ENCODE measurements around the gene UBAC2. TPM values are rescaled to one million over a fixed set of nuclear protein-coding genes. Genes with fewer than 3 reads are reported as not detected.

UBAC2 gene
- polyA plus RNA-seq, 1 experiment = 71.4 TPM

GRCh38 chr13:99399623-99399974 is 198.9 kb downstream of the UBAC2 start:
- ChIA-PET CTCF (no interaction called here), POLR2A (no interaction called here)
- TF ChIP-seq, protein P1, sequence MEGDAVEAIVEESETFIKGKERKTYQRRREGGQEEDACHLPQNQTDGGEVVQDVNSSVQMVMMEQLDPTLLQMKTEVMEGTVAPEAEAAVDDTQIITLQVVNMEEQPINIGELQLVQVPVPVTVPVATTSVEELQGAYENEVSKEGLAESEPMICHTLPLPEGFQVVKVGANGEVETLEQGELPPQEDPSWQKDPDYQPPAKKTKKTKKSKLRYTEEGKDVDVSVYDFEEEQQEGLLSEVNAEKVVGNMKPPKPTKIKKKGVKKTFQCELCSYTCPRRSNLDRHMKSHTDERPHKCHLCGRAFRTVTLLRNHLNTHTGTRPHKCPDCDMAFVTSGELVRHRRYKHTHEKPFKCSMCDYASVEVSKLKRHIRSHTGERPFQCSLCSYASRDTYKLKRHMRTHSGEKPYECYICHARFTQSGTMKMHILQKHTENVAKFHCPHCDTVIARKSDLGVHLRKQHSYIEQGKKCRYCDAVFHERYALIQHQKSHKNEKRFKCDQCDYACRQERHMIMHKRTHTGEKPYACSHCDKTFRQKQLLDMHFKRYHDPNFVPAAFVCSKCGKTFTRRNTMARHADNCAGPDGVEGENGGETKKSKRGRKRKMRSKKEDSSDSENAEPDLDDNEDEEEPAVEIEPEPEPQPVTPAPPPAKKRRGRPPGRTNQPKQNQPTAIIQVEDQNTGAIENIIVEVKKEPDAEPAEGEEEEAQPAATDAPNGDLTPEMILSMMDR (IDR thresholded peaks at IDR 0.05; ENCODE audit: low read depth, low read length) = no peak
- Histone ChIP-seq H3K4me3 (ENCODE audit: low read depth, low read length) (no peak overlapping the region), H3K27ac (ENCODE audit: low read depth, low read length) (no peak overlapping the region), H3K27me3 (ENCODE audit: control insufficient read depth, insufficient read depth, low read length) (peaks cover 7% of the 10 kb centered on the region), H3K9me3 (ENCODE audit: control insufficient read depth, insufficient read depth, low read length) (no peaks in the 10 kb centered on the region; the same call in 1 of the 2 replicates)
- DNase-seq (ENCODE audit: low read depth, low spot score) = no peak

DNA sequence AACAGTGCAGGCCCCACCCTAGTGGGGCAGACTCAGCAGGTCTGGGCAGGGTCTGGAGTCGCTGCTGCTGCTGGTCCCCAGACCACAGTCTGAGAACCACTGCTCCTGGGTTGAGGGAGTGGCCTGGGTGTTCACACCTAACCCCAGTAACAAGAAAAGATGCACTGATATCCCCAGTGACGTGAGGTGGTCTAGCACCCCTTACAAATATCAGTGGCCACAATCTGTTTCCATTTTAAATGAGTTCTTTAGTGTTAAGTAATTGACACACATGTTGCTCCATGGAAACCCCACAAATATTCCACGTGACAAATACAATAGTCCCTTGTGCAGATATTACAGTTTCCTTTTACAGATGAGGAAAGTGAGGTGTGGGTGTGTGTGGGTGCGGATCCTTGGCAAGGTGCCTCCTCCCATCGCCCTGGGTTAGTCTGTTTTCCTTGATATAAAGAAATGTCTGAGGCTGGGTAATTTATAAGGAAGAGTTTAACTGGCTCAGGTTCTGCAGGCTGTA is 202.9 kb downstream of the UBAC2 start:
- ChIA-PET POLR2A (no interaction called here), CTCF (no interaction called here)
- no peak overlapping the region for H3K4me3 ChIP-seq (ENCODE audit: low read depth, low read length)
- peaks cover 12% of the 10 kb centered on the region for H3K27me3 ChIP-seq (ENCODE audit: control insufficient read depth, insufficient read depth, low read length)
- TF ChIP-seq, protein P1 (IDR thresholded peaks at IDR 0.05; ENCODE audit: low read depth, low read length) = no peak
- no peak for DNase-seq (ENCODE audit: low read depth, low spot score)
- H3K27ac ChIP-seq (ENCODE audit: low read depth, low read length) = no peak overlapping the region
- H3K9me3 ChIP-seq (ENCODE audit: control insufficient read depth, insufficient read depth, low read length) = peaks cover 6% of the 10 kb centered on the region; the same call in 1 of the 2 replicates

- H3K27ac ChIP-seq (ENCODE audit: low read depth, low read length) = no peak overlapping the region
- CTCF ChIA-PET = interaction anchor here (1.5 to 2.0 kb wide), 2 partner anchors 32 to 227 kb away, joined by 3 to 7 read pairs; no protein-coding TSS in a partner anchor
- TF ChIP-seq, protein P1 (IDR thresholded peaks at IDR 0.05; ENCODE audit: low read depth, low read length) = no peak
- DNase-seq (ENCODE audit: low read depth, low spot score) = no peak
- H3K27me3 ChIP-seq (ENCODE audit: control insufficient read depth, insufficient read depth, low read length) = peaks cover 12% of the 10 kb centered on the region
- no peak overlapping the region for H3K4me3 ChIP-seq (ENCODE audit: low read depth, low read length)
- peaks cover 9% of the 10 kb centered on the region; the same call in 1 of the 2 replicates for H3K9me3 ChIP-seq (ENCODE audit: control insufficient read depth, insufficient read depth, low read length)
- POLR2A ChIA-PET = no interaction called here
These were observed 203.5 kb downstream of the UBAC2 start for GRCh38 chr13:99404005-99404755.

DNA sequence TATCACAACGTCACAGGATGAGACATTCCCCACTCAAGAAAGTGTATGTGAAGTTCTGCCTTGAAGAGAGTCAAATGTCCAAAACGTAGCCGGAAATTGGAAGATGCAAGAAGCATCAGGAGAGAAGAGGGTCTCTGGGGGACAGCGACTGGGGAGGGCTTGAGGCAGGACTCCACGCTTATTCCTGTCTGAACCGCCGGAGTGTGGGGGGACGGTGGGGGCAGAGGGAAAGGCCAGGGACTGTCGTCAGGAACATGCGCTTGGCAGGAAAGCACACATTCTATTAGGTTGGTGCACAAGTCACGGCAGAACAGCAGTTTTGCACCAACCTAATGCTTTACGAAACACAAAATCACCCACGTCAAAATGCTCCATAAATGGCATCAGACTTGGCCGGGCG is 205.3 kb downstream of the UBAC2 start:
- TF ChIP-seq, protein P1 (IDR thresholded peaks at IDR 0.05; ENCODE audit: low read depth, low read length) = no peak
- H3K9me3 ChIP-seq (ENCODE audit: control insufficient read depth, insufficient read depth, low read length) = peaks cover 9% of the 10 kb centered on the region; the same call in 1 of the 2 replicates
- DNase-seq (ENCODE audit: low read depth, low spot score) = no peak
- H3K4me3 ChIP-seq (ENCODE audit: low read depth, low read length) = no peak overlapping the region
- CTCF ChIA-PET = interaction anchor here (1.5 to 2.0 kb wide), 2 partner anchors 30 to 229 kb away, joined by 3 to 7 read pairs; no protein-coding TSS in a partner anchor
- H3K27me3 ChIP-seq (ENCODE audit: control insufficient read depth, insufficient read depth, low read length) = peaks cover 9% of the 10 kb centered on the region
- POLR2A ChIA-PET = no interaction called here
- H3K27ac ChIP-seq (ENCODE audit: low read depth, low read length) = no peak overlapping the region

GRCh38 chr13:99406799-99407201 is 206.1 kb downstream of the UBAC2 start:
- ChIA-PET CTCF (no interaction called here), POLR2A (no interaction called here)
- no peak for DNase-seq (ENCODE audit: low read depth, low spot score)
- TF ChIP-seq, protein P1 (IDR thresholded peaks at IDR 0.05; ENCODE audit: low read depth, low read length) = no peak
- Histone ChIP-seq H3K4me3 (ENCODE audit: low read depth, low read length) (no peak overlapping the region), H3K27ac (ENCODE audit: low read depth, low read length) (no peak overlapping the region), H3K27me3 (ENCODE audit: control insufficient read depth, insufficient read depth, low read length) (peaks cover 10% of the 10 kb centered on the region), H3K9me3 (ENCODE audit: control insufficient read depth, insufficient read depth, low read length) (peaks cover 9% of the 10 kb centered on the region; the same call in 1 of the 2 replicates)

Measured in AG04450 (cell line).